PC-3 (cell line): Measurements from ENCODE around the gene HYCC2. TPM values are rescaled to one million over a fixed set of nuclear protein-coding genes. Genes with fewer than 3 reads are reported as not detected.

ENCODE experiments used
- ATAC-seq: fragments of 200-7000 bp; cut with Tn5 transposase; 2 replicates; pipeline ENCODE4 v1.9.1; 2020; ENCODE audit warnings: mild to moderate bottlenecking, moderate library complexity
- BruUV-seq: library from RNA; stranded (reverse); fragments of 400-500 nt; replicated peaks from 2 replicates; lab custom pipeline; 2021; lab: Mats Ljungman, UMichigan
- CTCF ChIA-PET: fragments of 300-600 bp; sonication (Branson Sonifier 250); formaldehyde crosslinking; loops from one replicate; lab custom pipeline; 2022; ENCODE audit warnings: antibody characterized with exemption; lab: Charles Lee
- POLR2A ChIA-PET: fragments of 300-600 bp; sonication (Branson Sonifier 250); formaldehyde crosslinking; loops from one replicate; lab custom pipeline; 2022; ENCODE audit warnings: antibody characterized with exemption; ENCODE audit not compliant: unreplicated experiment; lab: Charles Lee
- DNase-seq: peaks from one replicate; pipeline ENCODE4 v3.0.0-alpha.2; 2015
- H2AFZ ChIP-seq: fragments of 300-600 bp; sonication (generic); 2 replicates; pipeline ENCODE4 v1.6.0; 2016; ENCODE audit warnings: antibody characterized with exemption, low read length
- H3F3A ChIP-seq: fragments of 300-600 bp; sonication (generic); one replicate; pipeline ENCODE4 v1.6.0; 2017; ENCODE audit warnings: antibody characterized with exemption, low read length, control low read depth, mild to moderate bottlenecking; ENCODE audit not compliant: unreplicated experiment
- H3K27ac ChIP-seq: fragments of 300-600 bp; sonication (generic); 2 replicates; pipeline ENCODE4 v1.5.1; 2016; ENCODE audit warnings: mild to moderate bottlenecking, low read length
- H3K27me3 ChIP-seq: fragments of 300-600 bp; sonication (generic); 2 replicates; pipeline ENCODE4 v1.6.1; 2016; ENCODE audit warnings: low read length, mixed read lengths
- H3K36me3 ChIP-seq: fragments of 300-600 bp; sonication (generic); 2 replicates; pipeline ENCODE4 v1.6.1; 2016; ENCODE audit warnings: low read depth, mixed run types, low read length, mixed read lengths
- H3K4me1 ChIP-seq: fragments of 300-600 bp; sonication (generic); 2 replicates; pipeline ENCODE4 v1.5.1; 2016; ENCODE audit warnings: low read length; ENCODE audit not compliant: insufficient read depth
- H3K4me2 ChIP-seq: fragments of 300-600 bp; sonication (generic); 2 replicates; pipeline ENCODE4 v1.6.0; 2016; ENCODE audit warnings: low read length
- H3K4me3 ChIP-seq: fragments of 300-600 bp; sonication (generic); 2 replicates; pipeline ENCODE4 v1.5.1; 2016; ENCODE audit warnings: mild to moderate bottlenecking, low read length, mixed read lengths
- H3K79me2 ChIP-seq: fragments of 300-600 bp; sonication (generic); 2 replicates; pipeline ENCODE4 v1.6.1; 2017; ENCODE audit warnings: low read length, mixed read lengths
- H3K9ac ChIP-seq: fragments of 300-600 bp; sonication (generic); 2 replicates; pipeline ENCODE4 v1.6.0; 2016; ENCODE audit warnings: mild to moderate bottlenecking, low read length
- H3K9me2 ChIP-seq: fragments of 300-600 bp; sonication (generic); replicated peaks from 2 replicates; pipeline ENCODE4 v1.6.1; 2016; ENCODE audit warnings: mixed run types, low read length, mixed read lengths
- H3K9me3 ChIP-seq: fragments of 300-600 bp; sonication (generic); 2 replicates; pipeline ENCODE4 v1.6.1; 2016; ENCODE audit warnings: low read length, mixed read lengths
- H4K20me1 ChIP-seq: fragments of 300-600 bp; sonication (generic); 2 replicates; pipeline ENCODE4 v1.6.1; 2016; ENCODE audit warnings: low read length, mixed read lengths
- CTCF ChIP-seq: fragments of 300-600 bp; sonication (generic); conservative IDR thresholded peaks from 2 replicates; pipeline ENCODE4 v1.5.1; 2017; ENCODE audit warnings: antibody characterized with exemption, low read depth, mild to moderate bottlenecking, low read length
- EZH2 ChIP-seq: fragments of 300-600 bp; sonication (generic); IDR thresholded peaks from one replicate; pipeline ENCODE4 v1.6.1; 2017; ENCODE audit warnings: antibody characterized with exemption, mild to moderate bottlenecking, low read length; ENCODE audit not compliant: unreplicated experiment
- EZH2phosphoT487 ChIP-seq: fragments of 300-600 bp; sonication (generic); IDR thresholded peaks from 2 replicates; pipeline ENCODE4 v1.6.1; 2018; ENCODE audit warnings: mild to moderate bottlenecking, antibody characterized with exemption, low read length, borderline replicate concordance
- intact Hi-C: fragments of 100-400 bp; cut with micrococcal nuclease; formaldehyde crosslinking; loops from 2 replicates; pipeline ENCODE4 v1.9.0; 2023
- total RNA-seq: library from RNA; depleted of rRNA; stranded (reverse); fragments of >200 nt; gene quantifications from 2 replicates; pipeline ENCODE4 v1.2.3, GENCODE V29; 2014

The HYCC2 gene
- total RNA-seq, 1 experiment from 2014 or later = 3.6 TPM

- Histone ChIP-seq H3K4me2 (no peak overlapping the region), H3K4me1 (no peaks in the 10 kb centered on the region), H3F3A (no peaks in the 10 kb centered on the region), H4K20me1 (no peaks in the 10 kb centered on the region), H3K9ac (no peak overlapping the region), H3K27ac (no peak overlapping the region), H3K9me3 (no peaks in the 10 kb centered on the region), H3K36me3 (peaks cover 3% of the 10 kb centered on the region; the same call in 1 of the 2 replicates), H3K4me3 (no peak overlapping the region), H3K27me3 (no peaks in the 10 kb centered on the region), H3K79me2 (no peaks in the 10 kb centered on the region), H3K9me2 (no peaks in the 10 kb centered on the region), H2AFZ (no peak overlapping the region)
- no peak for ATAC-seq
- no peak for DNase-seq
- ChIA-PET CTCF (no interaction called here), POLR2A (no interaction called here)
- BruUV-seq = no TSS peak
- intact Hi-C loops = no loop called here
- no peak for TF ChIP-seq EZH2
- TF ChIP-seq CTCF = no peak
- no peak for TF ChIP-seq EZH2phosphoT487
Measured at GRCh38 chr2:201084863-201085262, 13.4 kb upstream of the HYCC2 start.

GRCh38 chr2:201074996-201075395 is 3.5 kb upstream of the HYCC2 start:
- no peak overlapping the region for H3K9ac ChIP-seq
- BruUV-seq = no TSS peak
- no peak overlapping the region for H3K4me2 ChIP-seq
- no peak for DNase-seq
- no peaks in the 10 kb centered on the region for H3K9me3 ChIP-seq
- no peak for ATAC-seq
- H3K4me3 ChIP-seq = no peak overlapping the region
- H3F3A ChIP-seq = peaks cover 5% of the 10 kb centered on the region
- intact Hi-C loops = loop anchor here (5.0 kb wide), 1 partner anchor 157 kb away; no protein-coding TSS in a partner anchor
- peaks cover 9% of the 10 kb centered on the region for H3K4me1 ChIP-seq
- H2AFZ ChIP-seq = no peak overlapping the region
- TF ChIP-seq CTCF (no peak), EZH2 (no peak), EZH2phosphoT487 (no peak)
- no peaks in the 10 kb centered on the region for H3K27me3 ChIP-seq
- H3K36me3 ChIP-seq = peaks cover 5% of the 10 kb centered on the region; the same call in 1 of the 2 replicates
- H3K27ac ChIP-seq = no peak overlapping the region
- no peaks in the 10 kb centered on the region for H3K9me2 ChIP-seq
- H3K79me2 ChIP-seq = peaks cover 61% of the 10 kb centered on the region
- no peaks in the 10 kb centered on the region for H4K20me1 ChIP-seq
- POLR2A ChIA-PET = no interaction called here
- CTCF ChIA-PET = no interaction called here

GRCh38 chr2:201073071-201073470 is 1.6 kb upstream of the HYCC2 start:
- Histone ChIP-seq H3K4me1 (peaks cover 24% of the 10 kb centered on the region), H3K9ac (peak overlapping the region; percentile 95), H3K27me3 (no peaks in the 10 kb centered on the region), H3K9me3 (no peaks in the 10 kb centered on the region), H3F3A (peaks cover 5% of the 10 kb centered on the region), H3K36me3 (no peaks in the 10 kb centered on the region), H3K9me2 (no peaks in the 10 kb centered on the region), H3K79me2 (peaks cover 80% of the 10 kb centered on the region), H3K27ac (peak overlapping the region; percentile 84), H4K20me1 (no peaks in the 10 kb centered on the region), H2AFZ (no peak overlapping the region), H3K4me3 (peak overlapping the region; percentile 81), H3K4me2 (peak overlapping the region; percentile 93)
- ATAC-seq = peak; percentile 37
- intact Hi-C loops = loop anchor here (5.0 kb wide), 1 partner anchor 159 kb away; no protein-coding TSS in a partner anchor
- no TSS peak for BruUV-seq
- TF ChIP-seq EZH2 = no peak
- no peak for TF ChIP-seq EZH2phosphoT487
- no peak for TF ChIP-seq CTCF
- DNase-seq = peak; percentile 74
- ChIA-PET POLR2A (no interaction called here), CTCF (no interaction called here)
